Measurements from ENCODE around the gene ADISSP.

ADISSP gene

DNA sequence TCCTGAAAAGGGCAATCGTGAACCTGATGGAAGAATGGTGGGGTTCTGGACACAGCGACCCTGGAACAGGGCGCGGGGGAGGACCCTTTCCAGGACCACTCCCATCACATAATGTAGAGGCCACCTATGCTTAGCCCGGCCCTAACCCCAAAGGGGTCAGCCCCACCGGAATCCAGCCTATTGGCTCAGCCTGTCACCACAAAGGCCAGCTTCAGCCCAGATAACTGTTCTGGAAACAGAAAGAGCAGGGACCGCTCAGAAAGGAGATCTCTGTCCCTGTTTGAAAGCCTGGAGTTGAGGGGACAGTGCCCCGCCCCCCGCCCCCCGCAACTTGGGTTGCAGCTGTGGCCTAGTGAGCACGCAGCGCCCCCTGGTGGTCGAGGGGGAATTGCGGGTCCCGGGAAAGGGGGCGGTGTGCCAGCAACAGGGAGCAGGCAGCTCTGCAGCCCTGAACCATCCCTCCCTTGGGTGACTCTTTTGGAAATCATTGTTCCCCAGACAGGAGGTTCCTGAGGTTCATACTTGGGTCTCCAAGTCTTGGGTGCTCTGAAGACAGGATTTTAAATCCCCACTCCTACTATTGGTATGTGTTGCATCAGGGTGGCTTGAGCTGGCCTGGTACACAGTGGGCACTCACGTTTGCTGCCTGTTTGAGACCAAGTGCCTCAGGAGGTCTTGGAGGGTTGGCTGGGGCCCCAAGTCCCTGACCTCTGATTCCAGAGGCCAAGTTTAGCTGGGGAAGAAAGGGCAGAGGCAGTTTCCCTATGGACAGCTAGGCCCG lies 56.7 kb downstream of the ADISSP start:
- no peak for DNase-seq

- DNase-seq: no peak
Measured at GRCh38 chr20:3710011-3710466, 57.5 kb downstream of the ADISSP start.

GRCh38 chr20:3707508-3707899 lies 60.0 kb downstream of the ADISSP start:
- DNase-seq: no peak

GRCh38 chr20:3706774-3707507 lies 60.6 kb downstream of the ADISSP start:
- DNase-seq: no peak

DNA sequence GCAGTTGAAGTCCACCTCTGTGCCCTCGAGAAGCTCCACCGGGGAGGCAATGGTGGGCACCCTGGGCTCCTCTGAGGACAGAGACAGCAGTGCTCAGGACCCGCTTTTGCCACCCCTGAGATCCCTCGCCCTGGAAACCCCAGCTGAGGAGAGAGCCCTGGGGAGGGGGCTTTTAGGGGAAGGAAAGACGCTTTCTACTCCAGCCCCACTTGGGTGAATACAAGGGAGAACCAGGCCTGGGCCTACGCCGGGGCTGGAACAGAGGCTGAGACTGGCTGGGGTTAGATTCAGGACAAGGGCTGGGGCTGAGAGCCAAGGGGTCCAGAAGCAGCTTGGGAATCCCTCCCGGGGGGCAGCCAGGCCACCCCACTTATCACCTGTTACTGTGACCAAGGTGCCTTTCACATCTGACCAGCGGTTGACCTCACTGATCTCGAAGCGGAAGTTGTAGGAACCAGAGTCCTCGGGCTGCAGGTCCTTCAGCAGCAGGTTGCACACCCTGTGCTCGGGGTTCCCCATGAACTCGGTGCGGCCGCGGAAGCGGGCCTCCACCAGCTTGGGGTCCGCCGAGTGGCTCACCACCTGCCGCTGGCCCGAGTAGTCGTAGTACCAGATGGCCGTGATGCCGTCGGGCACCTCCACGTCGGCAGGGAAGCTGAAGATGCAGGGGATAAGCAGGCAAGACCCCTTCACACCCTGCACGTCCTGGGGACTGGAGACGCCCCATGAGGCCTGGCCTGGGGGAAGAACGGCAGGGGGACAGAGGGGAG lies 61.4 kb downstream of the ADISSP start:
- no peak for DNase-seq

GRCh38 chr20:3705491-3705969 lies 62.0 kb downstream of the ADISSP start:
- DNase-seq: no peak

- DNase-seq: no peak
Measured at GRCh38 chr20:3704087-3704486, 63.5 kb downstream of the ADISSP start.
